GM12891 (cell line): ENCODE measurements around the gene LAMP5.

Source experiments
- PAX5 ChIP-seq: IDR thresholded peaks from 2 replicates; pipeline ENCODE4 v1.6.1; 2011; ENCODE audit warnings: low read length, moderate library complexity, mild to moderate bottlenecking; ENCODE audit not compliant: insufficient read depth, severe bottlenecking
- POLR2A ChIP-seq: IDR thresholded peaks from 2 replicates; pipeline ENCODE4 v1.6.1; 2011; ENCODE audit warnings: low read depth, low read length, control low read depth
- POLR2AphosphoS5 ChIP-seq: IDR thresholded peaks from 2 replicates; pipeline ENCODE4 v1.6.1; 2011; ENCODE audit warnings: low read depth, low read length, control low read depth
- SPI1 ChIP-seq: IDR thresholded peaks from 2 replicates; pipeline ENCODE4 v1.6.1; 2011; ENCODE audit warnings: low read depth, low read length, control low read depth
- TAF1 ChIP-seq: IDR thresholded peaks from 2 replicates; pipeline ENCODE4 v1.6.1; 2011; ENCODE audit warnings: low read depth, low read length, control low read depth

- TF ChIP-seq POLR2AphosphoS5 (no peak), POLR2A (no peak), SPI1 (no peak), TAF1 (no peak), PAX5 (no peak)
Measured at GRCh38 chr20:9578594-9578993, 64.2 kb downstream of the LAMP5 start.
